Endothelial cell of umbilical vein (primary cell): Measurements from ENCODE around the gene SLC9C2. TPM values are rescaled to one million over a fixed set of nuclear protein-coding genes. Genes with fewer than 3 reads are reported as not detected.

Experiments
- BruUV-seq: library from RNA; stranded (reverse); fragments of 400-500 nt; replicated peaks from 2 replicates; lab custom pipeline; 2021; lab: Mats Ljungman, UMichigan
- CTCF ChIA-PET: fragments of 300-600, 350-600 bp; sonication (Branson Sonifier 250); formaldehyde crosslinking; loops from one replicate; lab custom pipeline; 2021; ENCODE audit warnings: antibody characterized with exemption, inconsistent platforms; lab: Charles Lee
- POLR2A ChIA-PET: fragments of 300-600, 350-600 bp; sonication (Branson Sonifier 250); formaldehyde crosslinking; loops from one replicate; lab custom pipeline; 2021; ENCODE audit warnings: antibody characterized with exemption, inconsistent platforms; lab: Charles Lee
- DNase-seq: peaks from one replicate; pipeline ENCODE4 v3.0.0-alpha.2; 2011; ENCODE audit warnings: low read depth, low spot score
- FAIRE-seq: peaks from 2 replicates; lab custom pipeline; 2011; peaks lifted over from hg19 to GRCh38; lab: Jason Lieb, UNC
- H2AFZ ChIP-seq: 2 replicates; pipeline ENCODE4 v1.6.0; 2012; ENCODE audit warnings: low read depth, low read length, control low read depth, inconsistent platforms
- H3K27ac ChIP-seq: 2 replicates; pipeline ENCODE4 v1.5.1; 2011; ENCODE audit warnings: low read depth, mild to moderate bottlenecking, control low read depth, low read length, moderate library complexity; ENCODE audit not compliant: insufficient read depth
- H3K27me3 ChIP-seq, 2 experiments: 2 replicates each; pipeline versions ENCODE4 v1.6.0 to v1.6.1; 2011; ENCODE audit warnings: low read length in 2 of 2, mixed read lengths in 1 of 2; ENCODE audit not compliant: control insufficient read depth in 2 of 2, insufficient read depth in 2 of 2
- H3K36me3 ChIP-seq, 2 experiments: 2 replicates in 1 of 2; 3 replicates in 1 of 2; pipeline ENCODE4 v1.5.1; 2011; ENCODE audit warnings: low read length in 2 of 2, mild to moderate bottlenecking in 1 of 2, moderate library complexity in 1 of 2; ENCODE audit not compliant: control insufficient read depth in 2 of 2, insufficient read depth in 2 of 2; ENCODE audit errors: extremely low read depth in 1 of 2
- H3K4me1 ChIP-seq: 3 replicates; pipeline ENCODE4 v1.5.1; 2011; ENCODE audit warnings: mild to moderate bottlenecking, low read length; ENCODE audit not compliant: control insufficient read depth, insufficient read depth; ENCODE audit errors: extremely low read depth
- H3K4me2 ChIP-seq: 2 replicates; pipeline ENCODE4 v1.6.1; 2011; ENCODE audit warnings: low read length, control low read depth, mixed read lengths; ENCODE audit not compliant: insufficient read depth
- H3K4me3 ChIP-seq, 3 experiments: fragments of 200-600 bp in 1 of 3; sonication (generic), shearing (Covaris generic) in 1 of 3; replicated peaks in 1 of 3; 2 replicates each; pipeline ENCODE4 v1.5.1; 2011 to 2016; ENCODE audit warnings: control low read depth in 3 of 3, low read length in 3 of 3, mild to moderate bottlenecking in 2 of 3, inconsistent platforms in 1 of 3, low read depth in 1 of 3, moderate library complexity in 1 of 3; ENCODE audit not compliant: insufficient read depth in 1 of 3
- H3K79me2 ChIP-seq: 2 replicates; pipeline ENCODE4 v1.6.0; 2012; ENCODE audit warnings: low read length, inconsistent platforms; ENCODE audit not compliant: control insufficient read depth, insufficient read depth
- H3K9ac ChIP-seq: replicated peaks from 2 replicates; pipeline ENCODE3; 2011; ENCODE audit warnings: low read length, control low read depth; ENCODE audit not compliant: insufficient read depth; ENCODE audit errors: extremely low read depth
- H3K9me1 ChIP-seq: replicated peaks from 3 replicates; pipeline ENCODE4 v1.6.0; 2011; ENCODE audit warnings: mild to moderate bottlenecking, low read length; ENCODE audit not compliant: control insufficient read depth, insufficient read depth; ENCODE audit errors: extremely low read depth
- H3K9me3 ChIP-seq: replicated peaks from 2 replicates; pipeline ENCODE4 v1.5.1; 2012; ENCODE audit warnings: low read length, inconsistent platforms; ENCODE audit not compliant: control insufficient read depth, insufficient read depth
- H4K20me1 ChIP-seq: replicated peaks from 2 replicates; pipeline ENCODE3; 2011; ENCODE audit warnings: mild to moderate bottlenecking, low read length; ENCODE audit not compliant: control insufficient read depth, insufficient read depth; ENCODE audit errors: extremely low read depth
- CTCF ChIP-seq, 2 donors: IDR thresholded peaks; 1 replicate in 1 of 2; 2 replicates in 1 of 2; pipeline ENCODE4 v1.5.1; 2011; ENCODE audit warnings: low read length in 2 of 2, mild to moderate bottlenecking in 2 of 2, moderate library complexity in 2 of 2, control low read depth in 1 of 2, inconsistent platforms in 1 of 2, low read depth in 1 of 2; ENCODE audit not compliant: insufficient read depth in 1 of 2; ENCODE audit errors: extremely low read depth in 1 of 2
- EZH2 ChIP-seq: IDR thresholded peaks from 2 replicates; pipeline ENCODE4 v1.6.1; 2012; ENCODE audit warnings: borderline replicate concordance, low read depth, mild to moderate bottlenecking, moderate library complexity, low read length, inconsistent platforms; ENCODE audit not compliant: severe bottlenecking
- FOS ChIP-seq: IDR thresholded peaks from 2 replicates; pipeline ENCODE4 v1.6.1; 2011; ENCODE audit warnings: mild to moderate bottlenecking, low read length, moderate library complexity, borderline replicate concordance; ENCODE audit not compliant: insufficient read depth
- GATA2 ChIP-seq: IDR thresholded peaks from 2 replicates; pipeline ENCODE4 v1.7.0; 2011; ENCODE audit warnings: low read depth, mild to moderate bottlenecking, moderate library complexity, mixed read lengths, low read length; ENCODE audit not compliant: insufficient read length, insufficient read depth
- JUN ChIP-seq: IDR thresholded peaks from 2 replicates; pipeline ENCODE4 v1.6.1; 2011; ENCODE audit warnings: borderline replicate concordance, low read depth; ENCODE audit not compliant: insufficient read length, insufficient read depth
- MYC ChIP-seq: IDR thresholded peaks from one replicate; pipeline ENCODE4 v1.6.1; 2011; ENCODE audit warnings: mild to moderate bottlenecking, low read depth, low read length
- POLR2A ChIP-seq: IDR thresholded peaks from 2 replicates; pipeline ENCODE4 v1.6.1; 2012; ENCODE audit warnings: low read depth, mild to moderate bottlenecking, control low read depth, low read length
- POLR2AphosphoS5 ChIP-seq: IDR thresholded peaks from 2 replicates; pipeline ENCODE4 v1.6.1; 2012; ENCODE audit warnings: low read depth, mild to moderate bottlenecking, control low read depth, low read length, moderate library complexity; ENCODE audit not compliant: insufficient read depth
- dilution Hi-C: fragments of 300-500 bp; cut with MboI; formaldehyde crosslinking; loops from one replicate; pipeline ENCODE4 v1.15.0; 2019; ENCODE audit warnings: low sequenced_read_pairs; ENCODE audit not compliant: extremely low pct_ligation_motif_present
- intact Hi-C: fragments of 100-400 bp; cut with micrococcal nuclease; formaldehyde crosslinking; loops from one replicate; pipeline ENCODE4 v1.10.0; 2022
- polyA plus RNA-seq, 4 experiments: library from polyadenylated mRNA; depleted of rRNA in 3 of 4; stranded (reverse) in 3 of 4; unstranded in 1 of 4; fragments of >200 nt; gene quantifications; 2 replicates each; pipeline versions ENCODE4 v1.2.1 to v1.2.3, GENCODE V29; 2011 to 2012; ENCODE audit warnings: missing spikeins in 1 of 4
- total RNA-seq: library from RNA; stranded (reverse); gene quantifications from 2 replicates; pipeline ENCODE4 v1.2.3, GENCODE V29; 2021
- TF ChIP-seq, protein P1 (sequence below): IDR thresholded peaks from 2 replicates; pipeline ENCODE4 v1.6.1; 2011; ENCODE audit not compliant: insufficient read depth, insufficient read length

SLC9C2 gene
- total and polyA plus RNA-seq, 2 donors (not counting 3 experiments of a cell fraction or from before 2014, with no cell fraction given) = 0.15 TPM; not detected in 1

DNA sequence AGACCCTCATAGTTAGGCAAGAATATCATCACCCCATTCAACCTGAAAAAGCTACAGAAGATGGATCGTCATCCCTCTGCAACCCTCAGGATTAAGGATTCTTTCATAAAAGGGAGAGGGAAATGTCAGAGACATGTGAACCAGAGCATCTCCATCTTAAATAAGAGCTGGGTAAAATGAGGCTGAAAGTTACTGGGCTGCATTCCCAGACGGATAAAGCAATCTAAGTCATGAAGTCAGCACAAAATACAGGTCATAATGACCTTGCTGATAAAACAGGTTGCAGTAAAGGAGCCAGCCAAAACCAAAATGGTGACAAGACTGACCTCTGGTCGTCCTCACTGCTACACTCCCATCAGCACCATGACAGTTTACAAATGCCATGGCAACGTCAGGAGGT lies 103.1 kb downstream of the SLC9C2 start:
- H3K4me2 ChIP-seq = no peak overlapping the region
- dilution Hi-C loops (no loop called here), intact Hi-C loops (no loop called here)

More for the DNA sequence above, 103.1 kb downstream of the SLC9C2 start:
- Histone ChIP-seq H3K27me3 (peaks cover 0 to 3% of the 10 kb centered on the region in 2 experiments), H4K20me1 (no peaks in the 10 kb centered on the region), H3K9me3 (peaks cover 1% of the 10 kb centered on the region), H3K27ac (no peak overlapping the region), H3K9me1 (no peaks in the 10 kb centered on the region), H3K4me1 (no peaks in the 10 kb centered on the region), H2AFZ (no peak overlapping the region), H3K4me3 (no peak overlapping the region), H3K36me3 (no peaks in the 10 kb centered on the region), H3K79me2 (no peaks in the 10 kb centered on the region), H3K9ac (no peak overlapping the region)
- POLR2A ChIA-PET = no interaction called here
- DNase-seq (no peak), FAIRE-seq (no peak)
- CTCF ChIA-PET = interaction anchor here (1.5 kb wide), 1 partner anchor 20 kb away, joined by 3 read pairs; no protein-coding TSS in a partner anchor
- no TSS peak for BruUV-seq
- TF ChIP-seq POLR2AphosphoS5 (no peak), MYC (no peak), FOS (no peak), CTCF (IDR thresholded peaks at IDR 0.05; ENCODE audit: extremely low read depth in 1 of 2, insufficient read depth in 1 of 2, low read depth in 1 of 2, low read length in 2 of 2) (no peak), POLR2A (no peak), JUN (no peak), GATA2 (no peak), EZH2 (no peak)
- TF ChIP-seq, protein P1, sequence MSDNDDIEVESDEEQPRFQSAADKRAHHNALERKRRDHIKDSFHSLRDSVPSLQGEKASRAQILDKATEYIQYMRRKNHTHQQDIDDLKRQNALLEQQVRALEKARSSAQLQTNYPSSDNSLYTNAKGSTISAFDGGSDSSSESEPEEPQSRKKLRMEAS = no peak
